Immature natural killer cell (primary cell): ENCODE results near the gene P2RY13. TPM values are rescaled to one million over a fixed set of nuclear protein-coding genes. Genes with fewer than 3 reads are reported as not detected.

Source experiments
- DNase-seq, 3 donors: peaks; one replicate each; pipeline ENCODE4 v3.0.0; 2022; ENCODE audit warnings: mixed read lengths in 1 of 3
- H3K27ac Mint-ChIP-seq, 6 donors: one replicate each; pipeline ENCODE4 v1.8.0; 2020; ENCODE audit warnings: mixed read lengths in 6 of 6, mild to moderate bottlenecking in 5 of 6, inconsistent platforms in 4 of 6, moderate library complexity in 3 of 6
- H3K27me3 Mint-ChIP-seq, 3 donors: one replicate each; pipeline ENCODE4 v1.8.0; 2020 to 2021; ENCODE audit warnings: low read depth in 3 of 3, mild to moderate bottlenecking in 3 of 3, mixed read lengths in 3 of 3, moderate library complexity in 3 of 3, inconsistent platforms in 1 of 3
- H3K36me3 Mint-ChIP-seq, 3 donors: one replicate each; pipeline ENCODE4 v1.8.0; 2020; ENCODE audit warnings: mixed read lengths in 3 of 3, inconsistent platforms in 2 of 3, mild to moderate bottlenecking in 2 of 3
- H3K4me1 Mint-ChIP-seq, 2 donors: one replicate each; pipeline ENCODE4 v1.8.0; 2020; ENCODE audit warnings: inconsistent platforms in 2 of 2, mild to moderate bottlenecking in 2 of 2, mixed read lengths in 2 of 2, moderate library complexity in 1 of 2
- H3K4me3 Mint-ChIP-seq, 5 donors: one replicate each; pipeline ENCODE4 v1.8.0; 2020; ENCODE audit warnings: mild to moderate bottlenecking in 5 of 5, mixed read lengths in 5 of 5, inconsistent platforms in 3 of 5, moderate library complexity in 3 of 5
- H3K9me3 Mint-ChIP-seq, 6 donors: one replicate each; pipeline ENCODE4 v1.8.0; 2020; ENCODE audit warnings: mild to moderate bottlenecking in 6 of 6, mixed read lengths in 6 of 6, inconsistent platforms in 4 of 6, moderate library complexity in 3 of 6
- polyA plus RNA-seq, 3 donors: library from polyadenylated mRNA; unstranded; fragments of 300-500 nt; fragmentation: Illumina TruSeq; gene quantifications; one replicate each; pipeline ENCODE4 v1.2.3, GENCODE V29; 2021

Gene P2RY13
- polyA plus RNA-seq, 3 donors from 2014 or later, result 0.18 to 0.50 TPM; not detected in 1

DNA sequence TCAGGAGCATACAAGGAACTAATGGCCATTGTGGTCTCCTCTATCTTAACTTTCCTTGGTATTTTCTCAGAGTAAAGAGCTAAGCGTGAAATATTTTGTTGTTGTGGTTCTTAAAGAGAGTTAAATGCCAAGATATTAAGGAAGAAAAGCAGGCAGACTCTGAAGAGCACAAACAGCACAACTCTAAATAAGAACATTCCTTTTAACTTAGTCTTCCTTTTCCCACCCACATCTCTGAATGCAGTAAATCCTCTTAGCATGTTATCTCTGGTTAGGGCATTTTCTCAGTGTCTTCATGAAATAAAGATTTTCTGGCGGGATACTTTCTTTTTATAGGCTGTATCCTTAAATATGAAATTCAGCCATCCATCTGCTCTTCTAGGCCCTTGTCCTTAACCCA, 14.2 kb downstream of the P2RY13 start:
- Mint-ChIP-seq H3K27me3 (peaks cover 0 to 1% (median 0%) of the 10 kb centered on the region in 3 donors), H3K4me1 (no peaks in the 10 kb centered on the region), H3K36me3 (no peaks in the 10 kb centered on the region), H3K9me3 (no peaks in the 10 kb centered on the region), H3K27ac (no peak overlapping the region), H3K4me3 (no peak overlapping the region)
- DNase-seq, result no peak

GRCh38 chr3:151314593-151314992, 14.8 kb downstream of the P2RY13 start:
- Mint-ChIP-seq H3K9me3 (no peaks in the 10 kb centered on the region), H3K36me3 (no peaks in the 10 kb centered on the region), H3K27ac (no peak overlapping the region), H3K4me1 (no peaks in the 10 kb centered on the region), H3K27me3 (peaks cover 0 to 1% (median 0%) of the 10 kb centered on the region in 3 donors), H3K4me3 (no peak overlapping the region)
- DNase-seq, result no peak

- peaks cover 0 to 1% (median 0%) of the 10 kb centered on the region in 3 donors for H3K27me3 Mint-ChIP-seq
- H3K4me1 Mint-ChIP-seq, result peaks cover 0 to 3% of the 10 kb centered on the region in 2 donors
- H3K9me3 Mint-ChIP-seq, result no peaks in the 10 kb centered on the region
- no peak for DNase-seq
- no peak overlapping the region for H3K27ac Mint-ChIP-seq
- no peaks in the 10 kb centered on the region for H3K36me3 Mint-ChIP-seq
- no peak overlapping the region for H3K4me3 Mint-ChIP-seq
Measured at GRCh38 chr3:151314137-151314536, 15.2 kb downstream of the P2RY13 start.

DNA sequence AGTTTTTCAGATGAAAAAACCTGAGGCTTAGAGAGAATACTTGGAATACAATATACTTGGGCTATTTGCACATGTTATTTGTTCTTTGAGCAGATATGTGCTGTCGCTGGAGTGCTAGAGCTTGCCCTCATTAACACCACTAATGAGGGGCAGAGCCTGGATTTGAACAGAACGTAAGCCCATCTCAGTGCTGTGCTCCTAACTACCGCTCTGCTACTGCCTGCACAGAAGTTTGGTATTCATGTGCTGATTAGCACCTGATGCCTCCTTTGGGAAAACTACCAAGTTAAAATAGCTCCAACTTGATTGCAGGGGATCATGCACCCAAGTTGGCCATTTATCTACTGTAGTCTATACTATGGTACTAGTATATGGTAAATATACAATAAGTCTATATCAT, 16.4 kb downstream of the P2RY13 start:
- no peaks in the 10 kb centered on the region for H3K36me3 Mint-ChIP-seq
- H3K4me3 Mint-ChIP-seq, result no peak overlapping the region
- no peaks in the 10 kb centered on the region for H3K9me3 Mint-ChIP-seq
- no peak overlapping the region for H3K27ac Mint-ChIP-seq
- H3K4me1 Mint-ChIP-seq, result peaks cover 0 to 14% of the 10 kb centered on the region in 2 donors
- H3K27me3 Mint-ChIP-seq, result peaks cover 0 to 1% (median 0%) of the 10 kb centered on the region in 3 donors
- no peak for DNase-seq

DNA sequence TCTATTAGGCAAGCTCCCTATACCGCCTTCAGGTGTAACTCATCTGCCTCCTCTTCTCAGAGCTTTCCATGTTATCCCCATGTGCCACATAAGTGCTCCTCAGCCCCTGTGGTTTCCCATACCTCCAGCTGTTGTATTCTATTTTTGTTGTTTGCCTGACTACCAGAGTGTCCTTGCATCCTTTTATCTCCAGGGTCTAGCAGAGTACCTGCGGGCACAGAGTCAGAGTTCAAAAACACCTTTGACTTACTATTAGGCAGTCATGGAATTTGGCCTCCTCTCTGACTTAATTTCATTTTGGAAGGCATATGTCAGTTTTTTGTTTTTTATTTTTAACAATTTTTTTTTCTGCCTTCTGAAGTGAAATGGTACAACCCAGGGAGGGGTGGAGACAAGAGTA, 19.8 kb downstream of the P2RY13 start:
- Mint-ChIP-seq H3K27me3 (peaks cover 0 to 2% (median 0%) of the 10 kb centered on the region in 3 donors), H3K4me1 (peaks cover 32 to 47% of the 10 kb centered on the region in 2 donors), H3K4me3 (no peak overlapping the region), H3K27ac (no peak overlapping the region), H3K9me3 (no peaks in the 10 kb centered on the region), H3K36me3 (no peaks in the 10 kb centered on the region)
- no peak for DNase-seq

GRCh38 chr3:151307583-151308488, 21.5 kb downstream of the P2RY13 start:
- H3K27me3 Mint-ChIP-seq, result peaks cover 0 to 2% (median 2%) of the 10 kb centered on the region in 3 donors
- no peaks in the 10 kb centered on the region for H3K36me3 Mint-ChIP-seq
- DNase-seq, result no peak
- H3K9me3 Mint-ChIP-seq, result no peaks in the 10 kb centered on the region
- H3K27ac Mint-ChIP-seq, result peak overlapping the region in 1 of 6 donors; percentile 20
- peaks cover 35 to 53% of the 10 kb centered on the region in 2 donors for H3K4me1 Mint-ChIP-seq
- peak overlapping the region in 1 of 5 donors; percentile 37 for H3K4me3 Mint-ChIP-seq

- H3K9me3 Mint-ChIP-seq, result no peaks in the 10 kb centered on the region
- peaks cover 0 to 2% (median 2%) of the 10 kb centered on the region in 3 donors for H3K27me3 Mint-ChIP-seq
- peaks cover 35 to 53% of the 10 kb centered on the region in 2 donors for H3K4me1 Mint-ChIP-seq
- no peak overlapping the region for H3K4me3 Mint-ChIP-seq
- H3K36me3 Mint-ChIP-seq, result no peaks in the 10 kb centered on the region
- peak overlapping the region in 1 of 6 donors; percentile 20 for H3K27ac Mint-ChIP-seq
- DNase-seq, result no peak
Measured at GRCh38 chr3:151307131-151307530, 22.2 kb downstream of the P2RY13 start.

- DNase-seq, result no peak
- Mint-ChIP-seq H3K4me1 (peaks cover 35 to 53% of the 10 kb centered on the region in 2 donors), H3K9me3 (no peaks in the 10 kb centered on the region), H3K27me3 (peaks cover 1 to 2% (median 2%) of the 10 kb centered on the region in 3 donors), H3K36me3 (no peaks in the 10 kb centered on the region), H3K4me3 (peak overlapping the region; percentile 25 to 68 (median 50)), H3K27ac (peak overlapping the region in 3 of 6 donors; percentile 9 to 45 (median 36))
Measured at GRCh38 chr3:151306168-151306810, 23.1 kb downstream of the P2RY13 start.

- DNase-seq, result no peak
- Mint-ChIP-seq H3K9me3 (no peaks in the 10 kb centered on the region), H3K4me3 (peak overlapping the region; percentile 8 to 68 (median 50)), H3K27me3 (peaks cover 2 to 3% (median 2%) of the 10 kb centered on the region in 3 donors), H3K36me3 (no peaks in the 10 kb centered on the region), H3K27ac (peak overlapping the region in 3 of 6 donors; percentile 9 to 36 (median 31)), H3K4me1 (peaks cover 35 to 53% of the 10 kb centered on the region in 2 donors)
Measured at GRCh38 chr3:151305775-151306151, 23.6 kb downstream of the P2RY13 start.

DNA sequence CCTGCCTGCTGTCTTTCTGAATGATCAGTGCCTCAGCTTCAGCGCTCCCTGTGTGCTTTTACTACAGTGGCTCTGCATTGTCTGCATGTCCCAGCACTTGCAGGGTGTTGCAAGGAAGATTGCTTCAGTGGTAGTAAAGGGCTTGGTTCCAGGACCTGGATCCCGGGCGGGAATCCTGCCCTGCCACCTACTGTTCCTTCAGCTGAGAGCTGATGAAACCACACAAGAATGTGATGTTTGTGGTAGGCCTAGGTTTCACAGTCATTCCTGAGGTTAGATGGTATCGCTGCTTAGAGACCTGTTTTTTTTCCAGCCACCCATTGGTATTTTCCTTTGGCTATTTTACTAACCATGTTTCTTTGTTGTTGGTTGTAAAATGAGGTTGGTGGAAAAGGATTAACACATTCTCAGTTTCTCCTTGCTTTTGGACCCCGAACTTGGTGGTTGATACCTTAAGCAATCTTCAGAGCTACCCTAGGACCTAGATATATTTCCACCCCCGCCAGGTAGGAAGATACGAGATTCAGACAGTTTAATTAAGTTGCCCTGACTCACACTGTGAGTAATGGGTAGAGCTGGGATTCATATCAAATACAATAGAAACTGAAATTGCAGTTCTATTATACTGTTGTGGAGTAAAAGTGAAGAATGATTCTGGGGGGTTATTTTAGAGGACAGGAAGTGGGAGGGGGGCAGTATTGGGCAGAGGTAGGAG, 24.1 kb downstream of the P2RY13 start:
- H3K4me3 Mint-ChIP-seq, result peak overlapping the region; percentile 8 to 68 (median 48)
- H3K9me3 Mint-ChIP-seq, result no peaks in the 10 kb centered on the region
- peaks cover 35 to 53% of the 10 kb centered on the region in 2 donors for H3K4me1 Mint-ChIP-seq
- H3K27ac Mint-ChIP-seq, result peak overlapping the region in 1 of 6 donors; percentile 39
- DNase-seq, result peak in 1 of 3 donors; percentile 19
- H3K36me3 Mint-ChIP-seq, result no peaks in the 10 kb centered on the region
- H3K27me3 Mint-ChIP-seq, result peaks cover 2 to 4% (median 2%) of the 10 kb centered on the region in 3 donors

GRCh38 chr3:151303751-151304150, 25.6 kb downstream of the P2RY13 start:
- DNase-seq, result no peak
- peaks cover 35 to 46% of the 10 kb centered on the region in 2 donors for H3K4me1 Mint-ChIP-seq
- no peaks in the 10 kb centered on the region for H3K9me3 Mint-ChIP-seq
- peaks cover 2 to 4% (median 2%) of the 10 kb centered on the region in 3 donors for H3K27me3 Mint-ChIP-seq
- H3K36me3 Mint-ChIP-seq, result no peaks in the 10 kb centered on the region
- no peak overlapping the region for H3K4me3 Mint-ChIP-seq
- H3K27ac Mint-ChIP-seq, result no peak overlapping the region

GRCh38 chr3:151301787-151302186, 27.6 kb downstream of the P2RY13 start:
- H3K4me1 Mint-ChIP-seq, result peaks cover 24 to 27% of the 10 kb centered on the region in 2 donors
- no peak overlapping the region for H3K4me3 Mint-ChIP-seq
- H3K27ac Mint-ChIP-seq, result no peak overlapping the region
- peaks cover 2 to 4% (median 2%) of the 10 kb centered on the region in 3 donors for H3K27me3 Mint-ChIP-seq
- no peaks in the 10 kb centered on the region for H3K36me3 Mint-ChIP-seq
- no peaks in the 10 kb centered on the region for H3K9me3 Mint-ChIP-seq
- no peak for DNase-seq

GRCh38 chr3:151300539-151300938, 28.8 kb downstream of the P2RY13 start:
- H3K27ac Mint-ChIP-seq, result no peak overlapping the region
- peaks cover 0 to 5% (median 2%) of the 10 kb centered on the region in 3 donors for H3K27me3 Mint-ChIP-seq

More at GRCh38 chr3:151300539-151300938, 28.8 kb downstream of the P2RY13 start:
- H3K9me3 Mint-ChIP-seq, result no peaks in the 10 kb centered on the region
- H3K4me1 Mint-ChIP-seq, result peaks cover 11 to 15% of the 10 kb centered on the region in 2 donors
- H3K4me3 Mint-ChIP-seq, result no peak overlapping the region
- DNase-seq, result no peak
- no peaks in the 10 kb centered on the region for H3K36me3 Mint-ChIP-seq
